ENCODE results near the gene PVALB. TPM values are rescaled to one million over a fixed set of nuclear protein-coding genes. Genes with fewer than 3 reads are reported as not detected.

Gene PVALB
- total RNA-seq, 1 donor from 2014 or later = not detected

Other genes starting within 250 kb of the PVALB start
- gene CACNG2, start 113.3 kb downstream of the PVALB start, total RNA-seq = 4.4 TPM
- 12.3 TPM for gene IFT27, start 40.9 kb downstream of the PVALB start, total RNA-seq
- 0.74 TPM for gene NCF4, start 44.0 kb upstream of the PVALB start, total RNA-seq
- 0.49 TPM for gene CSF2RB, start 96.6 kb upstream of the PVALB start, total RNA-seq
- gene TST, start 202.4 kb upstream of the PVALB start, total RNA-seq = 3.2 TPM
- gene MPST, start 202.7 kb upstream of the PVALB start, total RNA-seq = 15.7 TPM
- gene KCTD17, start 234.7 kb upstream of the PVALB start, total RNA-seq = 21.6 TPM